ENCODE measurements around the gene ISCU. TPM values are rescaled to one million over a fixed set of nuclear protein-coding genes. Genes with fewer than 3 reads are reported as not detected.

ISCU gene
- total RNA-seq, 1 donor from 2014 or later = 74.9 TPM

DNA sequence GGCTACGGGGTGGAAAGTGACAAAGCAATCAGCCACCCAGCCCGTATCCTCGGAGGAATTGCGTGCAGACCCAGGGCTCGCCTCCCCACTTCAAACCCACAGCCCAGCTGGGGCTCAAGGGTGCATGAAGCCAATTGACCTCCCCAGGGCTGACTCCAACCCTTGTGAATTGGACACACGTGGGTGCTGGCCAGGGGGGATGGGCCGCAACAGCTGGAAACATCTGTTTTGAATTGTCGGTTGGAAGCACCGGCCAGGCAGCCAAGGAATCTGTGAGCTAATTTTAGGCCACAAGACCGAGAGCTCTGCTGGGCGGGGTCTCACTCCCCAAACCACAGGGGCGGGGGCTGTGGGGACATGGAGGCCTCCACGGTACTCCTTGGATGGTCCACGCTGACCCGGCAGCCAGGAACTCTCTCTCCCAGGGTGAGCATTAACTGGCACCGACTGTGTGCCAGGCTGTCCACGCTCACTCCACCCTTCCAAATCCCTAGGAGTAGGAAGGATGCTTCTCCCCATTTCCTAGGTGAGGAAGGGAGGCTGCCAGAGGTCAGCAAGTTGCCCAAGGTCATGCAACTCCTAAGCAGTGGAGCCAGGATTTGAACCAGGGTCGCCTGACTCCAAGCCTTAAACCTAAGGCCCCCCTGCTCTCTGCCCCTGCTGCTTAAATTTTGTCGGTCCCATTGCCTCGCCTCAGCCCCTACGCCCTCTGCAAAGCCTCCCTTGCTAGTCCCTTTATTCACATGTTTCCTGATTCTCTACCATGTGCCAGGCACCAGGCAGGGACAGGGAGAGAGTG lies 47.3 kb downstream of the ISCU start:
- Mint-ChIP-seq H3K9me3 (no peaks in the 10 kb centered on the region), H3K4me1 (ENCODE audit: low read depth) (peaks cover 27% of the 10 kb centered on the region), H3K27ac (no peak overlapping the region), H3K36me3 (ENCODE audit: low read depth) (peaks cover 10% of the 10 kb centered on the region), H3K27me3 (ENCODE audit: insufficient read depth) (peaks cover 10% of the 10 kb centered on the region), H3K4me3 (no peak overlapping the region)
- no peak for DNase-seq (ENCODE audit: low spot score)
- intact Hi-C loops (cut with micrococcal nuclease) = no loop called here

DNA sequence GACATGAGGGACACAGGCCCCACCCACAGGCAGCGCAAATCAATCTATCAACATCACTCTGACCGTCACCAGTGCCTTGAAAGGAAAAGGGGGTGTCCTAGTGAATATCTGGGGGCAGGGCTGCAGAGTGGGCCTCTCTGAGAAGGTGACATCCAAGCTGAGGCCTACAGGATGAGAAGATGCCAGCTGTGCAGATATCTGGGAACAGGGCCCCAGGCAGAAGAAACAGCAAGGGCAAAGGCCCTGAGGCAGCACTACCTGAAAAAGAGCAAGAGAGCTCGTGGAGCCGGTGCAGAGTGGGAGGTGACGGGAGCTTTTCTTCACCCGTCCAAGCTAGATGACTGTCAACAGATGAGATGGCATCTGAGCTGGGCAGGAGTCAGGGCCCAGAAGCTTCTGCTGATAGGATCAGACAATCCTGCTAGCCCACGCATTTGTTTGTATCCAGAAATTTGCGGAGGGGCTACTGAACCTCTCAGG lies 48.0 kb downstream of the ISCU start:
- intact Hi-C loops (cut with micrococcal nuclease) = no loop called here
- Mint-ChIP-seq H3K27ac (no peak overlapping the region), H3K36me3 (ENCODE audit: low read depth) (peaks cover 12% of the 10 kb centered on the region), H3K4me3 (no peak overlapping the region), H3K4me1 (ENCODE audit: low read depth) (peaks cover 27% of the 10 kb centered on the region), H3K9me3 (no peaks in the 10 kb centered on the region), H3K27me3 (ENCODE audit: insufficient read depth) (peaks cover 4% of the 10 kb centered on the region)
- DNase-seq (ENCODE audit: low spot score) = no peak

DNA sequence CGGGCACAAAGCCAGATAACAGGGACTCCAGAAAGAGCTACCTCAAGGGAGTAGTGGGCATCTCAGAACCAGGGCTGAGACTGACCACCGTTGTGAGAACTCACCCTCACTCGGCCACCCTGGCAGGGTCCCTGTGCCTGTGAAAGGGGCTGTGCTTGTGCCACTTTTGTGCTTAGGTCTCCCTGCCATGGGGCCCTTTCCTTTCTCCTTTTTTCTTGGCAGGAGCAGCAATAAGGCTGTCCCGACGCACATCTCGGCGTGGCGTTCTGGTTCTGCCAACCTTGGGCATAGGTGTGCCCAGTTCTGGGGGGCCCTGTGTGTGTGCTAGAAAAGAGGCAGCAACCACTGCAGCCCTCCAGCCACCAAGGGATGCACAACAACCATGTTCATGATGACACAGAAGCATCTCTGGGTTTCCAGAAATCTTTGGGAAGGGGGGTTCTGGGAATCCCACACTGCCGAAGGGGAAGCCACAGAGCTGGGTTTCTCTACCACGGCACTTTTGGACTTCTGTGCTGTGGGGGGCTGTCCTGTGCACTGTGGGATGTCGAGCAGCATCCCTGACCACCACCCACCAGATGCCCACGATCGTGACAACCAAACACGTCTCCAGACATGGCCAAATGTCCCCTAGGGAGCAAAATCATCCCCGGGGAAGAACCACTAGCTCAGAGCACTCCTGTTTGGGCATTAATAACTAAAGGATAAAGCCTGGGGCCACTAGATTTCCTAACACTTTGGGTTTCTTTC lies 48.6 kb downstream of the ISCU start:
- Mint-ChIP-seq H3K27ac (no peak overlapping the region), H3K4me3 (no peak overlapping the region), H3K9me3 (peaks cover 4% of the 10 kb centered on the region), H3K27me3 (ENCODE audit: insufficient read depth) (peaks cover 3% of the 10 kb centered on the region), H3K4me1 (ENCODE audit: low read depth) (peaks cover 28% of the 10 kb centered on the region), H3K36me3 (ENCODE audit: low read depth) (peaks cover 12% of the 10 kb centered on the region)
- intact Hi-C loops (cut with micrococcal nuclease) = no loop called here
- DNase-seq (ENCODE audit: low spot score) = no peak

DNA sequence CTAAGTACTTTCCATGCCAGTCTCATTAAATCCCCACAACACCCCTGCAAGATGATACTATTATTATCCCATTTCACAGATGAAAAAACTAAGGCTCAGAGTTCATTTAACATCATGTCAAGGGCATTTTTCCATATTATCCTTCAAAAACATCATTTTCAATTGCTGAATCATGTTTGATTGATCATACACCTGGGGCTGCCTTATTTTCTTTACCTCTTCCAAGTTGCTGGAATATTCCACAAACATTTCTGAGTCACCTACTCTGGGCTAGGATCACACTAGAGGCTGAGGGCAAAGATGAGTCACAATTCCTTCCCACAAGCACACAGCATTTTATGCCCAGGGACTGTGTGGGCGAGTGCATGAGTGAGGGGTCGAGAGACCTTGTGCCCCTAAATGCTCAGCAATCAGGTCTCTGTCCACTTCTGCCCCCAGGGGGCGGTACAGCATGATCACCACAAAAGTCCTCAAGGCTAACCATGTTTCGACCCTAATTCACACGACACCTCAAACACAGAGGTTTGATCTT lies 49.6 kb downstream of the ISCU start:
- Mint-ChIP-seq H3K36me3 (ENCODE audit: low read depth) (peaks cover 22% of the 10 kb centered on the region), H3K27me3 (ENCODE audit: insufficient read depth) (peaks cover 2% of the 10 kb centered on the region), H3K4me1 (ENCODE audit: low read depth) (peaks cover 37% of the 10 kb centered on the region), H3K4me3 (no peak overlapping the region), H3K9me3 (peaks cover 13% of the 10 kb centered on the region), H3K27ac (peak overlapping the region; percentile 1)
- intact Hi-C loops (cut with micrococcal nuclease) = loop anchor here (1.0 kb wide), 1 partner anchor 191 kb away; no protein-coding TSS in a partner anchor
- peak; percentile 16 for DNase-seq (ENCODE audit: low spot score)

DNA sequence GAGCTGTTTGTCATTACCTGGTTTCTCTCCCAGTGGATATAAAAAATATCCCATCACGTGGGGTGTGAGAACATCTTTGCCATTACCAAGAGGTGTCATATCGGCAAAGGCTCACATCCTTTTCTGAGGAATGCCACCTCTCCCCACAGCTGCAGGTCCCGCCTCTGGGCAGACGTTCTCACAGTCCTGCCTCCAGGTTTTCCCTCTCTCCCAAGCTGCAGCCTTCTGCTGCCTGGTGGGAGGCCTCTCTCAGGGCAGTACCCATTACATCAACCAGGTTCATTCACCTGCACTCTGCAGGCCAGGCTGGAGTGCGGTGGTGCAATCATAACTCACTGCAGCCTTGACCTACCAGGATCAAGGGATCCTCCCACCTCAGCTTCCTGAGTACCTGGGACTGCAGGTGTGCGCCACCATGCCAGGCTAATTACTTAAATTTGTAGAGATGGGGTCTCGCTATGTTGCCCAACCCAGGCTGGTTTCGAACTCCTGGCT lies 50.4 kb downstream of the ISCU start:
- intact Hi-C loops (cut with micrococcal nuclease) = loop anchor here (1.0 kb wide), 1 partner anchor 190 kb away; no protein-coding TSS in a partner anchor
- peaks cover 15% of the 10 kb centered on the region for H3K9me3 Mint-ChIP-seq
- DNase-seq (ENCODE audit: low spot score) = no peak
- H3K27ac Mint-ChIP-seq = no peak overlapping the region
- peaks cover 27% of the 10 kb centered on the region for H3K36me3 Mint-ChIP-seq (ENCODE audit: low read depth)
- peaks cover 2% of the 10 kb centered on the region for H3K27me3 Mint-ChIP-seq (ENCODE audit: insufficient read depth)
- peaks cover 46% of the 10 kb centered on the region for H3K4me1 Mint-ChIP-seq (ENCODE audit: low read depth)
- H3K4me3 Mint-ChIP-seq = no peak overlapping the region

DNA sequence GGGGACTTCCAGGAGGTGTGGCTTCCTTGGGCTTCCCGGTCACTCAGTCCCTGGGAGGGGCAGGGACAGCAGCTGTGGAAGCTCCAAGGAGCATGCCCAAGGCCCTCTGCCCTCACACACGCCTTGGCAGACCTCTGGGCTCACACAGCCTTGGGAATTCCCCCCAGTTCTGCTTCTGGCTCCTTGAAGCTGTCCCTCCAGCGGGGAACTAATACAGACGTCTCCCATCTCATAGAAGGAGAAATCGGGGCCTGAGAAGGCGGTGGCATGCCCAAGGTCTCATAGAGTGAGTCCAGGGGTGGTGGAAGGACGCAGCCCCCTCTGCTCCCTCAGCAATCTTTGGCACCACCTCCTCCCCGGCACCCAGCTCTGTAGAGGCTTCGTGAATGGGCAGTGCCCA lies 51.2 kb downstream of the ISCU start:
- DNase-seq (ENCODE audit: low spot score) = no peak
- Mint-ChIP-seq H3K36me3 (ENCODE audit: low read depth) (peaks cover 27% of the 10 kb centered on the region), H3K4me1 (ENCODE audit: low read depth) (peaks cover 53% of the 10 kb centered on the region), H3K27me3 (ENCODE audit: insufficient read depth) (peaks cover 2% of the 10 kb centered on the region), H3K9me3 (peaks cover 15% of the 10 kb centered on the region), H3K4me3 (no peak overlapping the region), H3K27ac (no peak overlapping the region)
- intact Hi-C loops (cut with micrococcal nuclease) = no loop called here

DNA sequence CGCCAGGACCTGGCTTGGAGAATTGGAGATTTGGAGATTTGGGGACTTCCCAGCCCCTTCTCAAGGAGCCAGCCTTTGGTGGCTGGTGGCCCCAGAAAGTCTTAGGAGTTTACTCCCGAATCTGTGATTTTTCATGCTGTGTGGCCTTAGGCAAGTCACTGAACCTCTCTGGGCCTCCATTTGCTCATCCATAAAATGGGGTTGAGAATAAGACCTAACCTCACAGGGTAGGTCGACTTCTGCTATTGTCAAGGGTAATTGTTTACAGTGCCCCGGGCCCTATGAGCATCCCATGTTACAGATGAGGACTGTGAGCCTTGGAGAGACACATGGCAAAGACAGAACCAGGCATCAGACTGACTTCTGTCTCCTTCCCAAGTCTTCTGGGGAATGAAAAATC lies 51.6 kb downstream of the ISCU start:
- peaks cover 57% of the 10 kb centered on the region for H3K4me1 Mint-ChIP-seq (ENCODE audit: low read depth)
- DNase-seq (ENCODE audit: low spot score) = no peak
- intact Hi-C loops (cut with micrococcal nuclease) = no loop called here
- peaks cover 2% of the 10 kb centered on the region for H3K27me3 Mint-ChIP-seq (ENCODE audit: insufficient read depth)
- peak overlapping the region; percentile 61 for H3K27ac Mint-ChIP-seq
- peaks cover 15% of the 10 kb centered on the region for H3K9me3 Mint-ChIP-seq
- peaks cover 28% of the 10 kb centered on the region for H3K36me3 Mint-ChIP-seq (ENCODE audit: low read depth)
- H3K4me3 Mint-ChIP-seq = no peak overlapping the region

DNA sequence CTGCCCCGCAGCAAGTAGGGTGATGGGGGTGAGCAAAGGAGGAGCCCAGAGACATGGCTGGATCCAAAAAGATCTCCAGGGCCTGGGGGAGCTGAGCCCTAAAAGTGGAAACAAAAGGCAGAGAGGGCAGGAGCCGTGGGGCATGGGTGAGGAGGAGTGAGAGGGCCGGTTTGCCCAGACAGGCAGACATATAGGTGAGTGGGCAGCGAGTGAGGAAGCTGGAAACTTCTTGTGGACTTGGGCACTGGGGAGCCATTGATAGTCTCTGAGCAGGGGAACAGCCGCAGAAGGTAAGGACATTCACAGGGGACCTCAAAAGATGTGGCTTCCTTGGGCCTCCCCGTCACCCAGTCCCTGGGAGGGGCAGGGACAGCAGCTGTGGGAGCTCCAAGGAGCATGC lies 52.2 kb downstream of the ISCU start:
- H3K9me3 Mint-ChIP-seq = peaks cover 15% of the 10 kb centered on the region
- H3K27me3 Mint-ChIP-seq (ENCODE audit: insufficient read depth) = peaks cover 2% of the 10 kb centered on the region
- H3K36me3 Mint-ChIP-seq (ENCODE audit: low read depth) = peaks cover 28% of the 10 kb centered on the region
- H3K4me1 Mint-ChIP-seq (ENCODE audit: low read depth) = peaks cover 61% of the 10 kb centered on the region
- H3K4me3 Mint-ChIP-seq = no peak overlapping the region
- peak overlapping the region; percentile 61 for H3K27ac Mint-ChIP-seq
- DNase-seq (ENCODE audit: low spot score) = no peak
- intact Hi-C loops (cut with micrococcal nuclease) = loop anchor here (5.0 kb wide), 3 partner anchors 78 to 483 kb away; partner anchors contain the start of genes CORO1C and UNG

DNA sequence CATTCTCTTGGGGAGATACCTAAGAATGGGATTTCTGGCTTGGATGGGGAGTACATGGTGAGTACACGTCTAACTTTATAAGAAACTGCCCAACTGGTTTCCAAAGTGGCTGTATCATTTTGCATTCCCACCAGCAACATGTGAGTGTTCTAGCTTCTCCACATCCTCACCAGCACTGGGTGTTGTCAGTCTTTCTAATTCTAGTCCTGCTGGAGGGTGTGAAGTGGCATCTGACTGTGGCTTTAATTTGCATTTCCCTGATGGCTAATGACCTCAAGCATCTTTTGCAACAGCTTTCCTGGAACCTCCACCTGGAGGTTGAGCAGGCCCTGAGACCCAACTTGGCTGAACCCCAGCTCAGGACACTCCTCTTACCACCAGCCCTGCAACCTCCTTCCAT lies 53.5 kb downstream of the ISCU start:
- Mint-ChIP-seq H3K9me3 (peaks cover 15% of the 10 kb centered on the region), H3K27ac (peak overlapping the region; percentile 97), H3K4me1 (ENCODE audit: low read depth) (peaks cover 66% of the 10 kb centered on the region), H3K36me3 (ENCODE audit: low read depth) (peaks cover 31% of the 10 kb centered on the region), H3K27me3 (ENCODE audit: insufficient read depth) (peaks cover 2% of the 10 kb centered on the region), H3K4me3 (no peak overlapping the region)
- intact Hi-C loops (cut with micrococcal nuclease) = loop anchor here (5.0 kb wide), 3 partner anchors 76 to 481 kb away; partner anchors contain the start of genes CORO1C and UNG
- DNase-seq (ENCODE audit: low spot score) = no peak

DNA sequence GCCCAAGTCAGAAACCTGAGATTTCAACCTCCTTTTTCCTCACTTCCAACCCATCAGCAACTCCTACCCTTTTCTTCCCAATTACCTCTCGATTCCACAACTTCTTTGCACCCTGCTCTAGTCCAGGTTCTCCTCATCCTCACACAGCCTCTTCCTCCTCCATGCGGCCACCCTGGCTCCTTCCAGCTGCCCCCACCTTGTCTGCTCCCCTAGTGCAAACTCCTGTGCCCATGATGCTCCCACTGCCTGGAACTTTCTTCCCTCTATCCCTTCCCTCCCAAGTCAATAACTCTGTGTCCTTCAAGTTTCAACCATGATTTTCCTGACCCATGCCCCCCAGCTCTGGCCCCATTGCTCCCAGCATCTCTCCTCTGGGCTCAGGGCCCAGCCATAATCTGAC lies 54.0 kb downstream of the ISCU start:
- Mint-ChIP-seq H3K4me3 (peak overlapping the region; percentile 66), H3K27ac (peak overlapping the region; percentile 97), H3K4me1 (ENCODE audit: low read depth) (peaks cover 66% of the 10 kb centered on the region), H3K36me3 (ENCODE audit: low read depth) (peaks cover 35% of the 10 kb centered on the region), H3K27me3 (ENCODE audit: insufficient read depth) (peaks cover 2% of the 10 kb centered on the region), H3K9me3 (peaks cover 15% of the 10 kb centered on the region)
- intact Hi-C loops (cut with micrococcal nuclease) = loop anchor here (5.0 kb wide), 3 partner anchors 76 to 481 kb away; partner anchors contain the start of genes CORO1C and UNG
- DNase-seq (ENCODE audit: low spot score) = no peak

DNA sequence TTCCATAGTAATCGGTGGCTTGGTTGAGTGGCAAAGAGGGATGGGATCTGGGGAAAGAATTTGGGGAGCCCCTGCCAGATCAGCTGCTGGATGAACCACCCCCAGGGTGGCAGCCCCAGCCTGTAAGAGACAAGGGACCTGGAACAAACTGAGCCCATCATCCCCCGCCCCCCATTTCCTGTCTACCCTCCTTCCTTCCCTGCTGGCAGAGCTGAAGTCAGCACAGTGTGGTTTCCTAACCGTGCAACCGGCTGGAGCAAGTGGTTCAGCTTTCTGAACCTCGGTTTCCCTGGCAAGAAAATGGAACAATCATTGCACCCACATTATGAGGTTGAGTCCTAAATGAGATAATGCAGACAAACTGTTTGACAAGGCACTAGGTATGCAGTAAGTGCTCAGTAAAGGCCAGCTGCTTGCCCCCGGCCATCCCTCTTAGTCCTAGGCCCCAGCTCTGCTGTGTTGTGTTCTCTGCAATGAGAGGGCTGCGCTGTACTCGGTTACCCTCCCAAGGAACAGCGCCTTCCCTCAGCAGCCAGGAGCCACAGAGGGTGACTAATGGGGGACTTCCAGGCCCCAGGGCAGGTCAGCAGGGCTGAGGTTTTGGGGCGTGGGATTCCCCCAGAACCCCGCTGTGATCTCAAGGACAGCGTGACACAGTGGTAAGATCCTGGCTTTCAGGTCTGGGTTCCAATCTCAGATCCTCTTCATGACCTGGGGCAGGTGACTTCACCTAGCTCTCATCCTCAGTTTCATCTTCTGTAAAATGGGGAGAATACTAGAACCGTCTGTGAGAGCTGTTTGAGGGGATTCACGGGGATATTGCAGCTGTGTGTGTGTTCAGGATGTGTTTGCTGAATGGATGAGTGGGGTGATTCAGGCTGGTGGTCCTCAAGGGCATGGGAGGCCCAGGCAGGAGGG lies 54.8 kb downstream of the ISCU start:
- Mint-ChIP-seq H3K27ac (peak overlapping the region; percentile 97), H3K9me3 (peaks cover 15% of the 10 kb centered on the region), H3K4me3 (peak overlapping the region; percentile 66), H3K36me3 (ENCODE audit: low read depth) (peaks cover 39% of the 10 kb centered on the region), H3K27me3 (ENCODE audit: insufficient read depth) (peaks cover 2% of the 10 kb centered on the region), H3K4me1 (ENCODE audit: low read depth) (peaks cover 59% of the 10 kb centered on the region)
- peak; percentile 80 for DNase-seq (ENCODE audit: low spot score)
- intact Hi-C loops (cut with micrococcal nuclease) = loop anchor here (1.0 to 5.0 kb wide), 7 partner anchors 18 to 480 kb away; partner anchors contain the start of genes CORO1C and UNG

All from activated T-helper 1 cell treated with anti-CD3 and anti-CD28 coated beads, Interleukin-12 subunit alpha, Interleukin-12 subunit beta, Interleukin-2, Interleukin-4 antibody, amounts not matched to agents 30 ng/mL and 10 ng/mL and 1 ng/mL, durations not matched to agents 14 hours and 24 hours and 36 hours (primary cell).